Measurements from ENCODE around the gene CHST1. TPM values are rescaled to one million over a fixed set of nuclear protein-coding genes. Genes with fewer than 3 reads are reported as not detected.

Gene CHST1
- total RNA-seq, 4 donors from 2014 or later, result 0.30 to 1.7 (median 1.4) TPM

- DNase-seq (ENCODE audit: low spot score in 2 of 2), result peak in 1 of 2 donors; percentile 10
- WGBS, 2 donors, result 81 to 85% methylated on average over 6 of the region's 6 CpGs
- no peak overlapping the region for H3K4me3 ChIP-seq (ENCODE audit: low read depth, poor library complexity, severe bottlenecking)
- TF ChIP-seq CTCF (IDR thresholded peaks at IDR 0.05), result no peak
- no peak for TF ChIP-seq POLR2A (IDR thresholded peaks at IDR 0.05)
- intact Hi-C loops (cut with DNase I; ENCODE audit: low total_unique reads), result no loop called here
These were observed 22.4 kb upstream of the CHST1 start for GRCh38 chr11:45687836-45688235.

GRCh38 chr11:45685964-45686537 lies 20.6 kb upstream of the CHST1 start:
- WGBS, 2 donors, result 83 to 87% methylated on average over 7 of the region's 7 CpGs
- TF ChIP-seq POLR2A (IDR thresholded peaks at IDR 0.05) (no peak), CTCF (IDR thresholded peaks at IDR 0.05) (no peak)
- intact Hi-C loops (cut with DNase I; ENCODE audit: low total_unique reads), result no loop called here
- DNase-seq (ENCODE audit: low spot score in 2 of 2), result peak in 1 of 2 donors; percentile 20
- H3K4me3 ChIP-seq (ENCODE audit: low read depth, poor library complexity, severe bottlenecking), result no peak overlapping the region

- H3K4me3 ChIP-seq (ENCODE audit: low read depth, poor library complexity, severe bottlenecking), result no peak overlapping the region
- intact Hi-C loops (cut with DNase I; ENCODE audit: low total_unique reads), result no loop called here
- 59 to 68% methylated on average over 6 of the region's 6 CpGs for WGBS, 2 donors
- no peak for TF ChIP-seq CTCF (IDR thresholded peaks at IDR 0.05)
- TF ChIP-seq POLR2A (IDR thresholded peaks at IDR 0.05), result no peak
- peak in 1 of 2 donors; percentile 21 for DNase-seq (ENCODE audit: low spot score in 2 of 2)
These were observed 19.0 kb upstream of the CHST1 start for GRCh38 chr11:45684440-45684839.

GRCh38 chr11:45683271-45684058 lies 18.0 kb upstream of the CHST1 start:
- TF ChIP-seq CTCF (IDR thresholded peaks at IDR 0.05), result no peak
- TF ChIP-seq POLR2A (IDR thresholded peaks at IDR 0.05), result no peak
- intact Hi-C loops (cut with DNase I; ENCODE audit: low total_unique reads), result no loop called here
- DNase-seq (ENCODE audit: low spot score in 2 of 2), result peak in 1 of 2 donors; percentile 29
- WGBS, 2 donors, result 70 to 80% methylated on average over 8 of the region's 8 CpGs
- no peak overlapping the region for H3K4me3 ChIP-seq (ENCODE audit: low read depth, poor library complexity, severe bottlenecking)

GRCh38 chr11:45679806-45680205 lies 14.4 kb upstream of the CHST1 start:
- no peak for DNase-seq (ENCODE audit: low spot score in 2 of 2)
- TF ChIP-seq CTCF (IDR thresholded peaks at IDR 0.05), result no peak
- TF ChIP-seq POLR2A (IDR thresholded peaks at IDR 0.05), result no peak
- intact Hi-C loops (cut with DNase I; ENCODE audit: low total_unique reads), result no loop called here
- 78 to 79% methylated on average over 7 of the region's 7 CpGs for WGBS, 2 donors
- H3K4me3 ChIP-seq (ENCODE audit: low read depth, poor library complexity, severe bottlenecking), result no peak overlapping the region
